Measurements from ENCODE around the gene C22orf15. TPM values are rescaled to one million over a fixed set of nuclear protein-coding genes. Genes with fewer than 3 reads are reported as not detected.

The C22orf15 gene
- total RNA-seq, 2 experiments from 2014 or later, result 0.49 to 0.84 TPM

DNA sequence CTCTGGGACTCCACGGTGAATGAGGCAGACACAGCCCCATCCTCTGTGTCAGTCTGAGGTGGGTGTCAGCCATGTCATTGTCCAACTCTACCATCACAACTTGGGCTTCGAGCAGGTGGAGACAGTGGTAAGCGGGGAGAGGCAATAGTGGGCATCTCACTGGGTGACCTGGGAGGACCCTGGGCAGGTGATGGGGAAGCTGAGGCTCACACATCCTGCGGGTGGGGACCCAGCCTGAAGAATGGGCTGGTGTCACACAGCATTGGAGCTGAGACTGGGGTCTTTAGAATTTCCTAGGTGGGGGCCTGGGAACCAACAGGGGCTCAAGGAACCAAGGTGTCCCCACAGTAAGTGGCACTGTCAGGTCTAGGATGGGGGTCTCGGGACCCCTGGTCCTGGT lies 16.9 kb downstream of the C22orf15 start:
- peaks cover 6% of the 10 kb centered on the region for H3K4me1 Mint-ChIP-seq (ENCODE audit: low read depth)
- TF ChIP-seq, protein P1, sequence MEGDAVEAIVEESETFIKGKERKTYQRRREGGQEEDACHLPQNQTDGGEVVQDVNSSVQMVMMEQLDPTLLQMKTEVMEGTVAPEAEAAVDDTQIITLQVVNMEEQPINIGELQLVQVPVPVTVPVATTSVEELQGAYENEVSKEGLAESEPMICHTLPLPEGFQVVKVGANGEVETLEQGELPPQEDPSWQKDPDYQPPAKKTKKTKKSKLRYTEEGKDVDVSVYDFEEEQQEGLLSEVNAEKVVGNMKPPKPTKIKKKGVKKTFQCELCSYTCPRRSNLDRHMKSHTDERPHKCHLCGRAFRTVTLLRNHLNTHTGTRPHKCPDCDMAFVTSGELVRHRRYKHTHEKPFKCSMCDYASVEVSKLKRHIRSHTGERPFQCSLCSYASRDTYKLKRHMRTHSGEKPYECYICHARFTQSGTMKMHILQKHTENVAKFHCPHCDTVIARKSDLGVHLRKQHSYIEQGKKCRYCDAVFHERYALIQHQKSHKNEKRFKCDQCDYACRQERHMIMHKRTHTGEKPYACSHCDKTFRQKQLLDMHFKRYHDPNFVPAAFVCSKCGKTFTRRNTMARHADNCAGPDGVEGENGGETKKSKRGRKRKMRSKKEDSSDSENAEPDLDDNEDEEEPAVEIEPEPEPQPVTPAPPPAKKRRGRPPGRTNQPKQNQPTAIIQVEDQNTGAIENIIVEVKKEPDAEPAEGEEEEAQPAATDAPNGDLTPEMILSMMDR (IDR thresholded peaks at IDR 0.05), result no peak
- no peak overlapping the region for H3K27ac Mint-ChIP-seq
- DNase-seq (no peak), ATAC-seq (ENCODE audit: poor library complexity) (no peak)
- Histone ChIP-seq H3K4me3 (ENCODE audit: low read length) (no peak overlapping the region), H3K27ac (ENCODE audit: low read depth in 1 of 2, low read length in 2 of 2) (no peak overlapping the region), H3K4me1 (ENCODE audit: insufficient read depth, low read length) (peaks cover 6% of the 10 kb centered on the region), H3K36me3 (ENCODE audit: insufficient read depth, low read length) (no peaks in the 10 kb centered on the region), H3K9me3 (ENCODE audit: control insufficient read depth in 1 of 2, insufficient read depth in 1 of 2, low read length in 2 of 2) (no peaks in the 10 kb centered on the region), H3K27me3 (ENCODE audit: control insufficient read depth in 1 of 2, insufficient read depth in 2 of 2, low read length in 2 of 2) (no peaks in the 10 kb centered on the region)
- peak overlapping the region; percentile 34 for H3K4me3 Mint-ChIP-seq
- no peaks in the 10 kb centered on the region for H3K9me3 Mint-ChIP-seq
- POLR2A ChIA-PET, result no interaction called here
- CTCF ChIA-PET, result no interaction called here
- intact Hi-C loops (cut with DNase I, micrococcal nuclease), result loop anchor here (10.0 kb wide), 1 partner anchor 235 kb away; the partner anchor contains the start of gene CABIN1 (in 2 of the 2)
- H3K27me3 Mint-ChIP-seq, result no peaks in the 10 kb centered on the region
- no peaks in the 10 kb centered on the region for H3K36me3 Mint-ChIP-seq (ENCODE audit: low read depth)

DNA sequence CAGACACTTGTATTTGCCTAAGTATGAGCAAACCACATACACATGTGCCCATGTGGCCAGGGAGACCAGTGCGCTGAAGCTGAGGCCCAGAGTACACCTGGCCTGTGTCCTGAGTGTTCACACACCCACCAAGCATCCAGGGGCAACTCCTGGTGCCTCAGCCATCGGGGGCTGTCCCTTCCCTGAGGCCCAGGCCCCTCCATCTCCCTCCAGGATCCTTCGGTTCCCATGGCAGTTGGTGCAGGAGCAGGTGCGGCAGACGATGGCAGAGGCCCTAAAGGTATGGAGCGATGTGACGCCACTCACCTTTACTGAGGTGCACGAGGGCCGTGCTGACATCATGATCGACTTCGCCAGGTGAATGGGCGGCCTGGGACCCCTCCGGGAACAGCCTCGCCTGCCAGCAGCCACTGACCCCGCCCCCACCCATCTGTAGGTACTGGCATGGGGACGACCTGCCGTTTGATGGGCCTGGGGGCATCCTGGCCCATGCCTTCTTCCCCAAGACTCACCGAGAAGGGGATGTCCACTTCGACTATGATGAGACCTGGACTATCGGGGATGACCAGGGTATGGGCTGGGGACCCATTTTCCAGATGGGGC lies 17.5 kb downstream of the C22orf15 start:
- Histone ChIP-seq H3K27me3 (ENCODE audit: control insufficient read depth in 1 of 2, insufficient read depth in 2 of 2, low read length in 2 of 2) (no peaks in the 10 kb centered on the region), H3K9me3 (ENCODE audit: control insufficient read depth in 1 of 2, insufficient read depth in 1 of 2, low read length in 2 of 2) (no peaks in the 10 kb centered on the region), H3K4me3 (ENCODE audit: low read length) (no peak overlapping the region), H3K4me1 (ENCODE audit: insufficient read depth, low read length) (peaks cover 6% of the 10 kb centered on the region), H3K36me3 (ENCODE audit: insufficient read depth, low read length) (no peaks in the 10 kb centered on the region), H3K27ac (ENCODE audit: low read depth in 1 of 2, low read length in 2 of 2) (no peak overlapping the region)
- TF ChIP-seq, protein P1 (IDR thresholded peaks at IDR 0.05), result no peak
- Mint-ChIP-seq H3K4me3 (no peak overlapping the region), H3K27me3 (no peaks in the 10 kb centered on the region), H3K4me1 (ENCODE audit: low read depth) (peaks cover 6% of the 10 kb centered on the region), H3K9me3 (no peaks in the 10 kb centered on the region), H3K36me3 (ENCODE audit: low read depth) (no peaks in the 10 kb centered on the region), H3K27ac (no peak overlapping the region)
- ATAC-seq (ENCODE audit: poor library complexity), result no peak
- DNase-seq, result no peak
- ChIA-PET CTCF (no interaction called here), POLR2A (no interaction called here)
- intact Hi-C loops (cut with DNase I, micrococcal nuclease), result loop anchor here (10.0 kb wide), 1 partner anchor 235 kb away; the partner anchor contains the start of gene CABIN1 (in 2 of the 2)

DNA sequence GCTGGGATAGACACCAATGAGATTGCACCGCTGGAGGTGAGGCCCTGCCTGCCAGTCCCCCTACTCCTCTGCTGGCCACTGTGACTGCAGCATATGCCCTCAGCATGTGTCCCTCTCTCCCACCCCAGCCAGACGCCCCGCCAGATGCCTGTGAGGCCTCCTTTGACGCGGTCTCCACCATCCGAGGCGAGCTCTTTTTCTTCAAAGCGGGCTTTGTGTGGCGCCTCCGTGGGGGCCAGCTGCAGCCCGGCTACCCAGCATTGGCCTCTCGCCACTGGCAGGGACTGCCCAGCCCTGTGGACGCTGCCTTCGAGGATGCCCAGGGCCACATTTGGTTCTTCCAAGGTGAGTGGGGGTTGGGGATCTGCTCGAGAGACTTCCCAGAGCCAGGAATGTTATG lies 18.3 kb downstream of the C22orf15 start:
- ATAC-seq (ENCODE audit: poor library complexity), result no peak
- intact Hi-C loops (cut with DNase I, micrococcal nuclease), result loop anchor here (10.0 kb wide), 1 partner anchor 234 kb away; the partner anchor contains the start of gene CABIN1 (in 2 of the 2)
- CTCF ChIA-PET, result no interaction called here
- Histone ChIP-seq H3K4me3 (ENCODE audit: low read length) (no peak overlapping the region), H3K27me3 (ENCODE audit: control insufficient read depth in 1 of 2, insufficient read depth in 2 of 2, low read length in 2 of 2) (no peaks in the 10 kb centered on the region), H3K36me3 (ENCODE audit: insufficient read depth, low read length) (no peaks in the 10 kb centered on the region), H3K4me1 (ENCODE audit: insufficient read depth, low read length) (peaks cover 7% of the 10 kb centered on the region), H3K27ac (ENCODE audit: low read depth in 1 of 2, low read length in 2 of 2) (no peak overlapping the region), H3K9me3 (ENCODE audit: control insufficient read depth in 1 of 2, insufficient read depth in 1 of 2, low read length in 2 of 2) (no peaks in the 10 kb centered on the region)
- Mint-ChIP-seq H3K9me3 (no peaks in the 10 kb centered on the region), H3K27me3 (no peaks in the 10 kb centered on the region), H3K27ac (no peak overlapping the region), H3K4me1 (ENCODE audit: low read depth) (peaks cover 6% of the 10 kb centered on the region), H3K4me3 (no peak overlapping the region), H3K36me3 (ENCODE audit: low read depth) (no peaks in the 10 kb centered on the region)
- TF ChIP-seq, protein P1 (IDR thresholded peaks at IDR 0.05), result no peak
- no peak for DNase-seq
- POLR2A ChIA-PET, result no interaction called here
